T-helper 17 cell (primary cell): Measurements from ENCODE around the gene PLXNA3. TPM values are rescaled to one million over a fixed set of nuclear protein-coding genes. Genes with fewer than 3 reads are reported as not detected.
A peak's percentile ranks its signal among the peaks of the same experiment; 100 is the strongest.

Source experiments
- ATAC-seq: fragments of 150-1000 bp; cut with Tn5 transposase; 2 replicates; pipeline ENCODE4 v1.10.0; 2021; ENCODE audit warnings: mild to moderate bottlenecking, moderate library complexity
- DNase-seq, 3 donors: peaks; one replicate each; pipeline versions ENCODE4 v3.0.0 to v3.0.0-alpha.2; 2020 to 2021
- H3K9me3 ChIP-seq: one replicate; pipeline ENCODE4 v1.7.0; 2013; ENCODE audit warnings: low read length, mild to moderate bottlenecking; ENCODE audit not compliant: control insufficient read depth, poor library complexity, severe bottlenecking
- H3K27ac Mint-ChIP-seq: one replicate; pipeline ENCODE4 v1.8.0; 2022; ENCODE audit warnings: mild to moderate bottlenecking, moderate library complexity, mixed read lengths
- H3K27me3 Mint-ChIP-seq: one replicate; pipeline ENCODE4 v1.8.0; 2022; ENCODE audit warnings: mixed read lengths
- H3K36me3 Mint-ChIP-seq: one replicate; pipeline ENCODE4 v1.8.0; 2022; ENCODE audit warnings: low read depth, mixed read lengths
- H3K4me1 Mint-ChIP-seq: one replicate; pipeline ENCODE4 v1.8.0; 2022; ENCODE audit warnings: mild to moderate bottlenecking, mixed read lengths
- H3K4me3 Mint-ChIP-seq: one replicate; pipeline ENCODE4 v1.8.0; 2022; ENCODE audit warnings: mild to moderate bottlenecking, moderate library complexity, mixed read lengths
- total RNA-seq, 4 donors: library from RNA in 2 of 4; stranded (reverse) in 2 of 4; gene quantifications; one replicate each; pipeline ENCODE4 v1.2.3 and lab custom pipeline; 2022 to 2026

The PLXNA3 gene
- total RNA-seq, 2 donors from 2014 or later = 66.3 to 78.6 TPM

DNA sequence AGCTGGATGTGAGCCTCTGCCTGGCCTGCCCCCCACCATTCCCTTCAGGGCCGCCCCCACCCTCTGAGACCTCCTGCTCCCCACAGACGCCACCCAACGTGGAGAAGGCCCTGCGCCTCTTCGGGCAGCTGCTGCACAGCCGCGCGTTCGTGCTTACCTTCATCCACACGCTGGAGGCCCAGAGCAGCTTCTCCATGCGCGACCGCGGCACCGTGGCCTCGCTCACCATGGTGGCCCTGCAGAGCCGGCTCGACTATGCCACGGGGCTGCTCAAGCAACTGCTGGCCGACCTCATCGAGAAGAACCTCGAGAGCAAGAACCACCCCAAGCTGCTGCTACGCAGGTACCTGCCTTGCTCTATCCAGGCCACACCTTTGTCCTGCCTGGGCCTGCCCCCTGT, 10.1 kb downstream of the PLXNA3 start:
- Mint-ChIP-seq H3K4me1 (no peaks in the 10 kb centered on the region), H3K36me3 (no peaks in the 10 kb centered on the region), H3K27ac (no peak overlapping the region), H3K27me3 (no peaks in the 10 kb centered on the region), H3K4me3 (no peak overlapping the region)
- ATAC-seq (no peak), DNase-seq (no peak)
- H3K9me3 ChIP-seq = no peaks in the 10 kb centered on the region

DNA sequence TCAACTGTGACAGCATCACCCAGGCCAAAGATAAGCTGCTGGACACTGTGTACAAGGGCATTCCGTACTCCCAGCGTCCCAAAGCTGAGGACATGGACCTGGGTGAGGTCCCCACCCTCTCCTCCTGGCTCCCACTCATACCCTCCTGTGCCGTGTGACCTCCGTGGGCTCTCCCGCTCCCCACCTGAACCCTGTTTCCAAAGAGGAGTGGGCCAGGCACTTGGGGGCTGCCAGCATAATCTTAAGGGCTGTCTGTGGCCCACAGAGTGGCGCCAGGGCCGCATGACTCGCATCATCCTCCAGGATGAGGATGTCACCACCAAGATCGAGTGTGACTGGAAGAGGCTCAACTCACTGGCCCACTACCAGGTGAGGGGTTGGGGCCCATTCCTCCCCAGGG, 11.0 kb downstream of the PLXNA3 start:
- no peak overlapping the region for H3K4me3 Mint-ChIP-seq
- H3K27ac Mint-ChIP-seq = no peak overlapping the region
- no peaks in the 10 kb centered on the region for H3K4me1 Mint-ChIP-seq
- no peaks in the 10 kb centered on the region for H3K9me3 ChIP-seq
- H3K36me3 Mint-ChIP-seq = no peaks in the 10 kb centered on the region
- no peaks in the 10 kb centered on the region for H3K27me3 Mint-ChIP-seq
- DNase-seq = no peak
- no peak for ATAC-seq

DNA sequence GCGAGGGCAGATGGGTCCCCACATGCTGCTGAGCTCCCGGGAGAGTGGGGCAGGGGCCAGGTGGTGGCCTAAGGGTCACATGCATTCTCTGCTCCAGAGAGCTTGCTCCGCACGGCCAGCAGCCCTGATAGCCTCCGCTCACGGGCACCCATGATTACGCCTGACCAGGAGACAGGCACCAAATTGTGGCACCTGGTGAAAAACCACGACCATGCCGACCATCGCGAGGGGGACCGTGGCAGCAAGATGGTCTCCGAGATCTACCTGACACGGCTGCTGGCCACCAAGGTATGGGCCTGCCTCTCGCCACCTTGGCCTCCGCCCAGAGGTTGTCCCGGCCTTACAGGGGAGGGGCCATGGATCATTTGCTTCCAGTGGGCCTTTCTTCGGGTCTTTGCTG, 11.8 kb downstream of the PLXNA3 start:
- no peaks in the 10 kb centered on the region for H3K9me3 ChIP-seq
- Mint-ChIP-seq H3K27ac (no peak overlapping the region), H3K4me1 (no peaks in the 10 kb centered on the region), H3K4me3 (no peak overlapping the region), H3K27me3 (no peaks in the 10 kb centered on the region), H3K36me3 (no peaks in the 10 kb centered on the region)
- DNase-seq (no peak), ATAC-seq (no peak)

DNA sequence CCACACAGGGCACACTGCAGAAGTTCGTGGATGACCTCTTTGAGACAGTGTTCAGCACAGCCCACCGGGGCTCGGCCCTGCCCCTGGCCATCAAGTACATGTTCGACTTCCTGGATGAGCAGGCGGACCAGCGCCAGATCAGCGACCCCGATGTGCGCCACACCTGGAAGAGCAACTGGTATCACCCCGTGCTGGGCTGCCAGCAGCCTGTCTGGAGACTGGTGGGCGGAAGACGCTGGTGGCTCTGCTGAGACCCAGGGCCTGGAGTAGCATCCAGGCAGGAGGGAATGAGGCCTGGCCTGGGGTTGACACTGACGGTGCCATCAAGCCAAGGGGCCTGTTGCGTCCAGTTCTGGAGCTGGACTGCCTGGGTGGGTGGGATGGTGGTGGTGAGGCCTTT, 12.4 kb downstream of the PLXNA3 start:
- no peak overlapping the region for H3K4me3 Mint-ChIP-seq
- ATAC-seq (no peak), DNase-seq (no peak)
- no peaks in the 10 kb centered on the region for H3K27me3 Mint-ChIP-seq
- H3K36me3 Mint-ChIP-seq = no peaks in the 10 kb centered on the region
- no peaks in the 10 kb centered on the region for H3K4me1 Mint-ChIP-seq
- no peak overlapping the region for H3K27ac Mint-ChIP-seq
- no peaks in the 10 kb centered on the region for H3K9me3 ChIP-seq

DNA sequence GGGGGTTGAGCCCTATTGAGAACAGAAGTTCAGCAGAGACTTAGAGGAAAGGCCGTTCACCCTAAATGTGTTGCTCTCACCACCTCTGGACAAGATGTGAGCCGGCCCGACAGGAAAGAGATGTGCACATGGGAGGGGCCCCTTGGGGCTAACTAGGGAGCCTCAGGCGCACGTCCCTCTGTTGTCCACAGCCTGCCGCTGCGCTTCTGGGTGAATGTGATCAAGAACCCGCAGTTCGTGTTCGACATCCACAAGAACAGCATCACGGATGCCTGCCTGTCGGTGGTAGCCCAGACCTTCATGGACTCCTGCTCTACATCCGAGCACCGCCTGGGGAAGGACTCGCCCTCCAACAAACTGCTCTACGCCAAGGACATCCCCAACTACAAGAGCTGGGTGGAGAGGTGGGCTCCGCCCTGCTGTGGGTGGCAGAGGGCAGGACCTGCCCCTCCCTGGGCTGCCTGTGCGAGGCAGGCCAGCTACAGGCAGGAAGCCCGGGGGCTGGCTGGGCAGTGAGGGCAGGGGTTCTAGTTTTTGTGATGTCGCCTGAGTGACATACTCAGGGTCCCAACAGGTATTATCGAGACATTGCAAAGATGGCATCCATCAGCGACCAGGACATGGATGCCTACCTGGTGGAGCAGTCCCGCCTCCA, 13.0 kb downstream of the PLXNA3 start:
- no peak overlapping the region for H3K27ac Mint-ChIP-seq
- DNase-seq (no peak), ATAC-seq (no peak)
- no peaks in the 10 kb centered on the region for H3K4me1 Mint-ChIP-seq
- H3K9me3 ChIP-seq = no peaks in the 10 kb centered on the region
- no peaks in the 10 kb centered on the region for H3K36me3 Mint-ChIP-seq
- H3K4me3 Mint-ChIP-seq = no peak overlapping the region
- no peaks in the 10 kb centered on the region for H3K27me3 Mint-ChIP-seq

DNA sequence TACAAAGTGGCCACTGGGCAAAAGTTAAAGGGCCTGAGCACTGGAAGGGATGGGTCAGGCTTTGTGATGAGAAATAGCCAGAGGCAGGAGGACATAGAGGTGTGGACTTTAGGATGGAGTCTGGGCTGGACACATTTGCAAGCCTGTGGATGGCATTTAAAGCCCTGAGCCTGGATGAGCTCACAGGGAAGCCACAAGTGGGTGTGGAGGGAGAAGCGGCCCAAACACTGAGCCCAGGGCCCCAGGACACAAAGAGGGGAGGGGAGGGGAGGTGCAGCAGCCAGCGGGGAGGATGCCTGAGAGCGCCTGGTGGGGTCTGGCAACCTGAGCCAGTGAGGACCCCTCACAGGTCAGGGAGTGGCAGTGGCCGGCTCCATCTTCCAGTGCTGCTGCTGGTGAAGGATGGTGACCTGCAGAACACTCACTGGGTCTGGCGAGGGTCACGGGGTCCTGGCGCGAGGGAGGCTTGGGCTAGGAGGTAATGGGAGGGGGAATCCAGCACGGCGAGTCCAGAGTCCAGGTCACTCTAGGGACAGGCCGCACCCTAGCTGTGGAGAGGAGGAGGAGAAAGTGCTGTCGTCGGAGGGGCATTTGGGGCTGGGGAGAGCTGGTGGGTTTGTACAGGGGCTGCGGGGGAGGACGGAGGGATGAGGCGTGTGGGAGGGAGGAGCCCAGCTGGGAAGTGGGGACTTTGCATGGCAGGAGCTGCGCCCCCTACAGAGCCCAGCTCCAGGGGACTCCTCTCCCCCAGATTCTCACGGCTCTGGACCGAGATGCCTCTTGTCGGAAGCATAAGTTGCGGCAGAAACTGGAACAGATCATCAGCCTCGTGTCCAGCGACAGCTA, 14.0 kb downstream of the PLXNA3 start:
- Mint-ChIP-seq H3K4me3 (no peak overlapping the region), H3K27ac (no peak overlapping the region), H3K36me3 (no peaks in the 10 kb centered on the region), H3K4me1 (no peaks in the 10 kb centered on the region), H3K27me3 (no peaks in the 10 kb centered on the region)
- ATAC-seq (no peak), DNase-seq (no peak)
- no peaks in the 10 kb centered on the region for H3K9me3 ChIP-seq

DNA sequence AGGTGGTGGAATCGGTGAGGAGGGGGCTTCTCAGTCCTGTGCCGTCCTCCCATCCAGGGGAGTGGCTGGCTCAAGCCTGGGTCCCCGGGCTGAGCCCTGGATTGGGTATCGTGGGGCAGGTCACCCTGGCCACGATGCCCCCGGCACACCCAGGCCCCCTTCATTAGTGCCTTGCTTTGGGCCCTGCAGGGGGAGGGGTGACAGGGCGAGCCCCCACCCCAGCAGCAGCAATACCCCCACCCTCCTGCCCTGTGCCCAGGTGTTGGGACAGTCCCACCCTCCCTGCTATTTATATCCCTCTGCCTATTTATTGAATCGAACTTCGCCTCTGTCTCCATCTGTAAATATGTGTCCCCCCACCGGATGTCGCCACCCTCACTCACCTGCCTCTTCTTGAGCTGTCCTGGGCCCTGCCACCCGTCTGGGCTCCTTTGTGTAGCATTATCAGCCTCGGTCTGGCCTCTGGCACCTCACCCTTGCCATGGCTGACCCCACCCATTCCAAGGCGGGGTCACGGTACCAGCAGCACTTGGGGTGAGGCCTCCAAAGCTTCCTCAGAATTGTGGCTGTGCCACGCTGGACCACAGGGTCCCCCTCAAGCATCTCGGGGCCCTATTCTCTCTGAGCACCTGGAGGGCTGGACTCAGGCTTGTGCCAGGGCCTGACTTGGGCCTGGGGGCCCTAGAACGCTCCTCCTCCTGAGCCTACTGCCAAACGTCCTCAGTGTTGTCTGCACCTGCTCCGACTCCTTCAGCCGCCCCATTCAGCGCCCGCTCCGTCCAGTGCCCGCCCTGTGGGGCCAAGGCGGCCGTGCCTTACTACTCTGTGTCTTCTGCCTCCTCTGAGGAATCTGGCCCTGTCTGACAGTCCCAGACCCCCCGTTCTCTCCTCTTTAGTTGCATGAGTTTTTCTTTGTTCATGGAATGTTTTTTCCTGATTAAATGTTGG, 14.9 kb downstream of the PLXNA3 start:
- DNase-seq = no peak
- no peaks in the 10 kb centered on the region for H3K4me1 Mint-ChIP-seq
- ATAC-seq = no peak
- H3K27ac Mint-ChIP-seq = no peak overlapping the region
- no peak overlapping the region for H3K4me3 Mint-ChIP-seq
- no peaks in the 10 kb centered on the region for H3K36me3 Mint-ChIP-seq
- no peaks in the 10 kb centered on the region for H3K27me3 Mint-ChIP-seq
- H3K9me3 ChIP-seq = no peaks in the 10 kb centered on the region

DNA sequence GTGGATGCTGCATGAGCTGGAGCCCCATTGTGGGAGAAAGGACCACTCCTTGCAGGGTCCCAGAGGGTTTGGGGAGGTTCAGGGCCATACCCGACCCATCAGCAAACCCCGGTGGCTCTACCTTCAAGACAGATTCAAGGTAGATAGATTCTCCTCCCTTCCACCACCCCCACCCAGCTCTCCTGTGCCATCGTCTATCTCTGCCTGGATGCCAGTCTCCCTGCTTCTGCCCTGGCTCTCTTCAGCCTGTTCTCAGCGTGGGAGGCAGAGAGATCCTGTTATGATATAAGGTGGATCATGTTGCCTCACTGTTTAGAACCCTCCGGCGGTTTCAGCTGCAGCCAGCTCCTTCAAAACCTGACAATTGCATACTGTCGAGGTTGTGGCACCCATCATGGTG, 15.6 kb downstream of the PLXNA3 start:
- ATAC-seq = no peak
- no peak for DNase-seq
- no peaks in the 10 kb centered on the region for H3K36me3 Mint-ChIP-seq
- no peaks in the 10 kb centered on the region for H3K27me3 Mint-ChIP-seq
- no peak overlapping the region for H3K4me3 Mint-ChIP-seq
- H3K4me1 Mint-ChIP-seq = no peaks in the 10 kb centered on the region
- no peaks in the 10 kb centered on the region for H3K9me3 ChIP-seq
- H3K27ac Mint-ChIP-seq = no peak overlapping the region

DNA sequence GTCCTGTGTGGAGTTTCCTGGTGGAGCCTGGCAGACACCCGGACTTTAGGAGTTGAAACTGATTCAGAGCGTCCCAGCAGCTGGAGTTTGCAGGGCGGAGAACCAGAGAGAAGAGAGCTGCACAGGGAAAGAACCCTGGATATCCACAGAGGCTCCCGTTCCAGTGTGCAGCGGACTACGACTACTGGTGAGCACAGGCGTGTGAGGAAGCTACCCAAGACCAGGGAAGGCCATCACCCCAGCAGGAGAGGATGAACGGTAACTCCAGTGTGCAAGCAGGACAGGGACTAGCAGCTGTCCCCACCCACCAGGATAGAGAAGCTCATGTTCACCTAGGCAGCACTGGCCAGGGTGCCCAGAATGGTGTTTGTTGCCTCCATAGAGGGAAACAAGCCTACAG, 18.7 kb downstream of the PLXNA3 start:
- no peak for DNase-seq
- Mint-ChIP-seq H3K27ac (no peak overlapping the region), H3K4me3 (no peak overlapping the region), H3K36me3 (no peaks in the 10 kb centered on the region), H3K4me1 (peaks cover 4% of the 10 kb centered on the region), H3K27me3 (no peaks in the 10 kb centered on the region)
- ATAC-seq = no peak
- H3K9me3 ChIP-seq = no peaks in the 10 kb centered on the region

DNA sequence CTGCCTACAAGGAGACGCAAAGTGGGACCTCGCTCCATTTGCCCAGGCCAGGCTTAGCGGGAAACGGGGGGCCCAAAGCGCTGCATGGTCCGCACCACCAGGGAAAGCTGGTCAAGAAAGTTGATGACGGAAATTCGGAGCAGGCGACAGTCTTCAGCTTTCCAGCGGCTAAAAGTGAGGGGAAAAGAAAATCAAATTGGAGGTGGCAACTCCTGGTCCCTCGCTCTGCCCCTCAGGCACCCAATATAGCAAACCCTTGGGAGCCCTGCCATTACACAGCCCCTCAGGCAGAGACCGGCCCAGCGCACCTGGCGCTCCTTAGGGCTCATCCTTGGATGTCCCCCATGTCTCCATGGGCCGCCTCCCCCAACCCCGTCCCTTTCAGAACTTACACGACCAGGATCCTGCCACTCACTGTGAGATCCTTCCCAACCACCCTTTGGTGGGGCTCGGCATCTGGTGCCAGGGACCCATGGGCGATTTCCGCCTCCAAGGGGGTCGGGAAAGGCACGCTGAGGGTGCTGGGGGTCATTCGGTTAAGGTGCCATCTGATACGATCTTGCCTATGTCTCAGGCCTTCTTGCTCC, 19.9 kb downstream of the PLXNA3 start:
- no peaks in the 10 kb centered on the region for H3K9me3 ChIP-seq
- Mint-ChIP-seq H3K4me1 (peaks cover 4% of the 10 kb centered on the region), H3K27me3 (no peaks in the 10 kb centered on the region), H3K27ac (peak overlapping the region; percentile 19), H3K4me3 (peak overlapping the region; percentile 81), H3K36me3 (no peaks in the 10 kb centered on the region)
- DNase-seq = no peak
- ATAC-seq = no peak

DNA sequence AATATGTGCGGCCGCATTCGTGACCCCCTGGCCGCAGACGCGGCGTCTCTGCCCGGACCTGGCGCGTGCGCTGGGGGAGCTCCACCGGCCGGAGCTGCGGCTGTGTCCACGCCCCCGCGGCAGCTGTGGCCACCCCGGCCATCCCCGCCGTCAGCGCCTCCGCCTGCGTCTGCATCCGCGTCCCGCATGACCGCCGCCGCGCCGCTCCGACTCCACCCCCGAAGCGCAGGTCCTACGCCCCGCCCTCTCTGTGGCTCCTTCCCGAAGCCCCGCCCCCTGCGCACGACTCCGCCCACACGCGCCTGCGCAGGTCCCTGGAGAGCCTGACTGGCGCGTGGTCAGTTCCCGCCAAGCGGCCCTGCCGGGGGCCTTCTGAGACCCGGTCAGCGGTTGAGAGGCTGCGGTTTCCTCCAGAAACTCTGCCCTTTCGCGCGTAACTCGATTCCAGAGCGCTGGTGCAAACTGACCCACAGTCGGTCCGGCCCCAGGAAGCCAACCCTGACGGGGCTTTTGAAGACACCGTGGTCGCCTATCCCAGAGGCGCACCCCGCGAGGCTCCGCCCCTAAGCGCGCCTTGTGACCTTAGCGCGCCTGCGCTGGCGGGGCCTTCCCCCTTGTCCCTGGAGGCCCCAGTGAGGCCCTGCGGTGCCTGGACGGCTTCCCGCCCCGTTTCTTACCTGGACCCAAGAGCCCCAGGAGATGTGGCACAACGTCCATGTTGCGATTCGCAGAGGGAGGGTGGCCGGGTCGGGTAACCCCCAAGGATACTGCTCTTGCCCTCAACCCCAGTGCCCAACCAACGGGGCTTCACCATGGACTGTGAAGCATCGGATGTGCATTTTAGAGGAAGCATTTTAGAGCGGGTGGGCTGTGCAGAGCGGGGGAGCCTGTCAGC, 20.9 kb downstream of the PLXNA3 start, which contains the start of gene LAGE3:
Gene LAGE3, minus strand, starts transcription at position 554 of the 895 bp plus-strand sequence. Its CDS starts 366 bp downstream, at position 188.
- Mint-ChIP-seq H3K27me3 (no peaks in the 10 kb centered on the region), H3K4me3 (peak within 1 kb of the TSS; percentile 81), H3K27ac (peak within 1 kb of the TSS; percentile 88), H3K4me1 (peaks cover 6% of the 10 kb centered on the region), H3K36me3 (no peaks in the 10 kb centered on the region)
- no peaks in the 10 kb centered on the region for H3K9me3 ChIP-seq
- DNase-seq (peak; percentile 88 to 91 (median 88)), ATAC-seq (peak; percentile 90)

DNA sequence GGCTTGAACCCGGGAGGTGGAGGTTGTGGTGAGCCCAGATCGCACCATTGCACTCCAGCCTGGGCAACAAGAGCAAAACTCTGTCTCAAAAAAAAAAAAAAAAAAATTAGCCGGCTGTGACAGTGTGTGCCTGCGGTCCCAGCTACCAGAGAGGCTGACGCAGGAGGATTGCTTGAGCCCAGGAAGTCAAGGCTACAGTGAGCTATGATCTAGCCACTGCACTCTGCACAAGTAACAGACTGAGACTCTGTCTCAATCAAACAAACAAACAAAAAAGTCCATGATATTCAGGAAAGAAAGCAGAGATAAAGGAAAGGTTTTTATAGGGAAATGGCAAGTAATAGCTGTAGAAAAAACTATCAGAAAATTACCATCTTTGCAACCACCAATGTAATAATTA, 23.1 kb downstream of the PLXNA3 start:
- no peak overlapping the region for H3K27ac Mint-ChIP-seq
- no peaks in the 10 kb centered on the region for H3K27me3 Mint-ChIP-seq
- H3K4me1 Mint-ChIP-seq = peaks cover 9% of the 10 kb centered on the region
- no peaks in the 10 kb centered on the region for H3K36me3 Mint-ChIP-seq
- H3K9me3 ChIP-seq = no peaks in the 10 kb centered on the region
- no peak for DNase-seq
- no peak overlapping the region for H3K4me3 Mint-ChIP-seq
- no peak for ATAC-seq
